ENCODE results near the gene FRYL.

Gene FRYL

DNA sequence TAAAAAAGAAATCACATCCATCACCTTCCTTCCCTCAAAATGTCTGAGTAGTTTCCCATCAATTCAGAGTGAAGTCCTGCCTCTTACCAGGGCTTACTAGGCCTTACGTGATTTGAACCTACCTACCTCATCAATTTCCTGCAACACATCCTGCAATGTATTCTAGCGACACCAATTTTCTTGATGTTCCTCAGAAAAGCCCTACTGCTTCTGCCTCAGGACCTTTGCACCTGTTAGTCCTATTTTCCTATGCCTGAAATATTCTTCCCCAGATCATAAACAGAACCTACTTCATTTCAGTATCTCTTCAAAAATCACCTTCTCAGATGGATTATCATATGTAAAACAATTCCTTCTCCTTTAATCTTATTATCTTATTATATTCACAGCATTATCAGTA lies 237.2 kb downstream of the FRYL start:
- DNase-seq = no peak

DNA sequence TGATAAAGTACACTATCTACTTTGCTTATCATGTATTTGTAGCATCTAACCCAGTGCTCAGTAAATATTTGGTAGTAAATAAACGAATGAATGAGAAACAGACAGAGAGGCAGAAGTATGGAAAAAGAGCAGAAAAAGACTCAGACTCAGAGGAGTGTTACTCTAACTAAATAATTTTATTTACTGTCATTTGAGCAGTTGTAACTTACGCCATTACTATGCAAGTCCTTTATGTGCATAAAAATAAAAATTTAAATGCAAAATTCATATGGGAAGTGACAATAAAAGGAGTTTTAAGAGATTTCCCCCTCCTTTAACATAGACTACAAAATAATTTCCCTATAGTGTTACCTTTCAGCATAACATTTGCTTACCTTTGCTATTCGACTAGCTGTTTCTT lies 240.5 kb downstream of the FRYL start:
- DNase-seq = no peak

DNA sequence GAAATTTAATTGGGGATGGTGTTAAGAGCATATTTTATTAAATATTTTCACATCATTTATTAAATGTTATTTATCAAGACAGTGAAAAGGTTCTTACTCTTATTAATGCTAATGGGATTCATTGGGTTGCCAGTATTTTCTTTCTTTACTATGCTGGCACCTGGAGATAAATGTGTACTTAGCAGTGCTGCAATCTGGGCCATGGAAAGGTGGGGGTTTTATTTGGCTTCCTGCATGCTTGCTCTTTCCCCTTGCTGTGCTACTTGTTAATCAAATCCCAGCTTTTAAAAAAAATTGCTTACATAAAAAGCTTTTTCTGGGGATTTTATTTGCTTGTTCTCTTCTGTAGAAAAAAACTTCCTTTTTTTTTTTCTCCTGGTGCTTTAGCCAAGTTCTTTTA lies 241.7 kb downstream of the FRYL start:
- DNase-seq = no peak

DNA sequence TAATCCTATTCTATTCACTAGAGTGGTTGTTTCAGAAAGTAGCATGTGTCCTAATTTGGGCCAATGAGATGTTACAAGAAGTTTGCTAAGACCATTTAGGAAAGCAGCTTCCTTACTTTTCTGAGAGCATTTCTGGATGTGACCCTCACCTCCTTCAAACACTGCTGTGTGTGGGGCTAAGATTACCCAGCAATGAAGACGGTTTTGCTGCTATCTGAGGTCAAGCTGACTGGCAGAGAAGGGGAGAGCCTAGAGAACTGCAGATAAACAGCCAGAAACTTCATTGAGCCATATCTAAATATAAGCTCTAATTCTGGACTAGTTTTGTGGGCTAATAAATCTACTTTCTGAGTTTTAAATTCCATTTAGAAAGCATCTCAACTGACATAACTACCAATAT lies 253.7 kb downstream of the FRYL start:
- no peak for DNase-seq

DNA sequence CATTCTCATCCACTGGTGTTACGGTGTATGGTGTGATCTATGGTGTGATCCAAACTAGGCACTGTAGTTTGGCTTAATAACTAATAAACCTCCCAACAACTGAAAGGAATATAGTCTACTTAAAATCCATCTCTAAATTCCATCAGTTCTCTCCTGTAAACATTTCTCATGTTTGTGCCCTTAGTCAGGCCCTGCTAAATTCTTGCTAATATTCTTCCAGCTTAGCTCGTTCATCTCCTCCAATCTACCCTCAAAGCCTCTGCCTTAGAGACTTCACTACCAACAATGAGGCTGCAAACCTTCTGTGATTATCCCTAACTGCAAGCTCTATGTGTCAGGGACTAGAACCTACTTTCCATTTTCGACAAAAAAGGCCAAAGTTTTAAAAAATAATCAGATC lies 261.9 kb downstream of the FRYL start:
- no peak for DNase-seq

DNA sequence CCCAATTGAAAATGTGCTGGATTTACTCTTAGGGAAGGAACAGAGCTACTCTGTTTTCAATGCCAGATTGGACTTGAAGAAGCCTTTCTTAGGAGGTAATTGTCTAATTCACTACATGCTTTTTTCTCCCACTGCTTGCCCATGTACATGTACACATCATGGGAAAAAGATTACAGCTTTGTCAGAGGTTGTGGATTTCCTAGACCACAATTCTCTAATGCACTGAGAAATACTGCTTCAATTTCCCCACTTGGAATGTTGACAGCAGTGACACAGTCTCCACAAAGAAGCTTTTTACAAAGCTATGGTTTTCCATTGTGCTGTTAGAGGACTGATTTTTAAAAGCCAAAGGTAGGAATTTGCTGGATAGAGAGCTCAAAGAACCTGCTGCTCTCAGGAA lies 270.5 kb downstream of the FRYL start:
- DNase-seq = no peak

DNA sequence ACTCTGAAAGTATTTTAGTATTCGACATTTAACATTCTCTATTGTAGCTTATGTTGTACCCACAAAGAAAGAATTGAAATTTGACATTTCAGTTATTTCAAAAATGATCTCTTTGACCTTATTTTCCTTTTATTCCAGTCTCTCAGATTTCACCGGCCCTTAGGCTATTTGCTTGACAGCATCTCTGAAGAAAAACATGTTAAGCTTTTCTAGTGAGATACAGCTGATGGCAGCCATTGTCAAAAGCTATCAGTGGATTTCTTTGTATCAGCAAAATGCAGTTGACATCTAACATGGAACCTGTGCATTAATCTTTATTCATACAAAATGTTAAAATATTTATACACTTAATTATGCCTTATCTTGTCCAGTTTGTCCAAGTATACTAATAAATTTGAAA lies 273.4 kb downstream of the FRYL start:
- no peak for DNase-seq

DNA sequence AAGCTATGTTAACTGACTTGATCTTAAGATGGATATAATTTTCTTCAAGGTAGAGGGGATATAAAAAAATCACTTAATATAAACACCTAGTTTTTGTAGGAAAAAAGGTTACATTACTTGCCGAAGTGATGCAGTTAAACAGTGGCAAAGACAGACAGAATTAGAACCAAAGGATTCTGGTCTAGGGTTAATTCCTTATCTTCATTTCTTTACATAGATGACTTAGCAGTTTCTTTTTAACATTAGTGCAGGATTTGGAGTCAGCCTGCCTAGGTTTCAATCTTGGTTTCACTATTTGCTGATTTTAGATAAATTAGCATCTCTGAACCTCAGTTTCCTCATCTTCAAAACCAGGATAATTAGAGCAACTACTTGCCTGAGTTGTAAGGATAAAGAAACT lies 275.7 kb downstream of the FRYL start:
- DNase-seq = no peak

DNA sequence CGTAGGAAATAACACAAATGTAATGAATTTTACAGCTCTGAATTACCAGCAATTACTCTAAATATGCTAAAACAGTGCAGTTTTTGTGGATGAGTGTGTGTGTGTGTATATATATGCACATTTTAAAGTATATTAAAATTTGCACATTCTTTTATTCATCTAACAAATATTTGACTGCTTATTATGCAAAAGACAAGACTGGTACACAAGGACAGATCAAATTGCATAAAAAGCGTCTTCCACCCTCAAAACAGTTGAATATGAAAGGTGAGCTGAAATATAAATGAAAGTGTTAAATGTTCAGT lies 276.1 kb downstream of the FRYL start:
- no peak for DNase-seq

DNA sequence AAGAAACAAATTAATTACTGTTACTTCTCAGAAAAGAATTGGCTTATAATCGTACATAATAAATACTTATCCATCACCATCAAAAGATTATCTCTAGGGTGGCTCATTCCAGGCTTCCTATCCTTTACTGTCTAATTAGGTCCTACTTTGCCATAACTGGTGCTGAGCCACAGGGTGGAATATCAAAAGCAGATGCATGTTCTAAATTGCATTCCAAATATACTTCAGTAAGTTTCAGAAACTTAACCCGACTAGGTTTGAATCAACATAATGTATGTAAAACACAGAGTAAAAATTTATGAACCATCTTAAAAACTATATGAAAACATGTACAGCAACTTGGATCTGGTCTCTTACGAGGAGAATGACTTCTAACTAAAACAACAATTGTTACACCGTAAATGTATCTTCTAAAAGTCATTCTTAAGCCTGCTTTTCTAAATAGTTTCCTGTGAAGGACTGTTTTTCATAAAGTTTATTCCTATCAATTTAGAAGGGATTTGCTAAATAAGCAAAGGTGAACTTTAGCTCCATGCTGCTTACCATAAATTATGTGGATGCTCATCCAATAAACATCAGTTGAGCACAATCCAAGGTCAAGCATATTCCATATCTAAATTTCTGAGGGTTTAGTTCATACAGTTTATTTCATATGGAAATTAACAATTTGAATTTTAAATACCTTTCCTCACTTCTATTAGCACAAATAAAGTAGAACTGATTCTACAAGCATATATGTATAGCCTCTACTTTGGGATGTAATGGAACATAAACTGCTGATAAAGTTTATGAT lies 276.6 kb downstream of the FRYL start:
- DNase-seq = no peak

DNA sequence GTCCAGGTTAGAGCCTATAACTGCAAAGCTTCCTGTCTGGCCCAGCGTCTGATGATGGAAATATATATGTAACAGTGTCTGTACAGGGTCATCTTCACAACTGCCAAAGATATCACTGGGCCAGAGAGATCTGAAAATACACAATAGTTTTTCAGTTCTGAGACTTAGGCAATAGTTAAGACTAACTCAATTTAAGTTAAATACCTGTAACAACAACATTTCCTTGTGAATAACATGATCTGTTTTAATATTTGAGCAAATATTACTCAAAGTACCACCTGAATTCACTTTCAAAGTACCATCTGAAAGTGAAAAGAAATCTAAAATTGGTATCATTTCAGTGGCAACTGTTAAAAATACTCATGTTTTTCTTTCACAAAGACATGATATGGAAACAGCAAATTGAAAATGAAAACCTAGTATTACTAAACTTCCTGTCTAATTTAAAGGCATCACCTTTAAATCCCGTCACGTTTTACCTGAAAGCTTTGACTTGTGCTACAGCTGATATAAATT lies 280.5 kb downstream of the FRYL start:
- no peak for DNase-seq

DNA sequence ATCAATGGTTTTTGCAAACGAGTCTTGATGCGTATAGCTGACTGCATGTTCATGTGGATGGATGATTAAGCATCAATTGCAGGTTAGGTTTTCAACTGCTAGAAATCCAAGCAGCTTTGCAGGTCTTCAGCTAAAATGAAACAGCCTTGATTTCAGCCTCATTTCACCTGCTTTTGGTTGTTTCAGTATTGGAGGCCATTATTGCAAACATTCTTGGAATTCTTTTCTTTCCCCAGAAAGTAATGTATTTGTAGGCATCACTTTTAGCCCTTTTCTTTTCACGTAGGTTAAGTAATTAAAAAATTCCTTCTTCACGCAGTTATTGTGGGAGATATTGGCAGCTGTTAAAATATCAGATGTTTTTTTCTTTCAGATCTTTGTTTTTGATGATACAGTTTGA lies 281.2 kb downstream of the FRYL start:
- DNase-seq = no peak

DNA sequence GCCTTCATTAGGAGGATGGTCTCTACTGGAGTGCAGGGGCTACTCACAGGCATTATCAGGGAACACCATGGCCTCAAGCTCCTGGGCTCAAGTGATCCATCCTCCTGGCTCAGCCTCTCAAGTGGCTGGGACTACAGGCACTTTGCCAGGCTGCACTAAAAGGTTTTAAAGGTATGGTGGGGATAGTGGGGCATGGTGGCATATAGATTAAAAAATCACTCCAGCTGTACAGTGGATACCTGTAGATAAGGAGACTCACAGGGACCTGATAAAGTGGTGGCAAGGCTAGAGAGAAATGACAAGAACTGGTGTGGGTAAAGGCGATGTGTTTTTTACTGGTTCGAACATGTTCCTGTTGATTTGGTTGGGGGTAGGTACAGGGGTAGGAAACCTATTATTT lies 284.1 kb downstream of the FRYL start:
- DNase-seq = no peak

DNA sequence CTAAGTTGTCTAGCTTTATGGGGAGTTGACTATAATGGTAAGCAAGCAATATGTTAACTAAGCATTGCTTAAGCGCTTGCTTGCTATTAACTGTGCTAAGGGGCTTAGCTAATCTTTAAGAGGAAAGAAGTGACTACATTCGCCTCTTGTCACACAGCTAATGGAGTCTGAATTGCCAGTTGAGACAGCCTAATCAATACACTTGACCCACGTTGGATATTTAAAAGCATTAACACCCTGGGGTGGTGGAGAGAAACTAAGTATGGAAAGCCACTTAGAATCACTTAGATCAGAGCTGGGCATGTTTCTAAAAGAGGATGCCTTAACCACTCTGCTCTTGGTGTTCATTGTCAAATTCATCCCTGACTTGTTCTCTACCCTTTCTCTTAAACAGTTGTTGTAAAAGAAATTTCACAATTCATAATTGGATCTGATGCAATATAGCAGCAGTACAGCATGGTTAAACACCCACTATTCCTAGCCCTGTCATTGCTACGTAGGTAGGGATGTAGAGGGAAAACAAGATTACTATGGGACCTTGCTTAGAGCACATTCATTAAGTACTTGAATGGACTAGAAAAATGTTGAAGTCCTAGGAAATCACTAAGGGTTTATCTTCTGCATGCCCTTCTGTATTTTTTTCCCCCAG lies 286.5 kb downstream of the FRYL start:
- no peak for DNase-seq

DNA sequence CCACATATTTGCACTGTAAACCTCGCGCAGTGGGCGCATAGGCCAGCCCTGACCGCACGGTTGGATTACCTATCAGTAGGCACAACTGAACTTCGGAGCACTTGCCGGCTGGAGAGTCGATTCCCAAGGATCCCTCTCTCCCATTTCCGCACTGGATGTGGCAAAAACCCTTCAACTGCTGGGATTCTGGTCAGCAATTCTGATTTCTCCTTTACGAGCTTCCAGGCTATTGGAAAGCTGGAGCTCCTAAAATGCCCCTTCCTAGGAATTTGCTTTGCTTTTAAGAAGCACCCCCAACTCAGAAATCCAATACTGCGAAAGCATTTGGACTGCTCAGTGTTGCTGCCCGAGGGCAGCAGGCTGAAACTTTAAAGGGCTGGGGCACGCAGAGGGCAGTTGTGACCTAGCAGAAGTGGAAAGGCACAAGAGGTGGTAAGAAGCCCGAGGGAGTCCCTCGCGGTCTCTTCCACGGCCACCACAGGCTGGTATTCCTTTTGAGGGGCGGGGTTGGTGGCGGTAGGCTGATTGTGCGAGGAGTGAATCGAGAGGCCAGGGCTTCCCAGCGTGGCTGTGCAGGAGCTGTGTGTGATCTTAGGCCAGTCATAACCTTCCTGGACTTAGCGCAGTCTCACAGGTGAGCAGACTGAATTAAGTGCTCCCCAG lies 288.4 kb downstream of the FRYL start:
- DNase-seq = no peak

DNA sequence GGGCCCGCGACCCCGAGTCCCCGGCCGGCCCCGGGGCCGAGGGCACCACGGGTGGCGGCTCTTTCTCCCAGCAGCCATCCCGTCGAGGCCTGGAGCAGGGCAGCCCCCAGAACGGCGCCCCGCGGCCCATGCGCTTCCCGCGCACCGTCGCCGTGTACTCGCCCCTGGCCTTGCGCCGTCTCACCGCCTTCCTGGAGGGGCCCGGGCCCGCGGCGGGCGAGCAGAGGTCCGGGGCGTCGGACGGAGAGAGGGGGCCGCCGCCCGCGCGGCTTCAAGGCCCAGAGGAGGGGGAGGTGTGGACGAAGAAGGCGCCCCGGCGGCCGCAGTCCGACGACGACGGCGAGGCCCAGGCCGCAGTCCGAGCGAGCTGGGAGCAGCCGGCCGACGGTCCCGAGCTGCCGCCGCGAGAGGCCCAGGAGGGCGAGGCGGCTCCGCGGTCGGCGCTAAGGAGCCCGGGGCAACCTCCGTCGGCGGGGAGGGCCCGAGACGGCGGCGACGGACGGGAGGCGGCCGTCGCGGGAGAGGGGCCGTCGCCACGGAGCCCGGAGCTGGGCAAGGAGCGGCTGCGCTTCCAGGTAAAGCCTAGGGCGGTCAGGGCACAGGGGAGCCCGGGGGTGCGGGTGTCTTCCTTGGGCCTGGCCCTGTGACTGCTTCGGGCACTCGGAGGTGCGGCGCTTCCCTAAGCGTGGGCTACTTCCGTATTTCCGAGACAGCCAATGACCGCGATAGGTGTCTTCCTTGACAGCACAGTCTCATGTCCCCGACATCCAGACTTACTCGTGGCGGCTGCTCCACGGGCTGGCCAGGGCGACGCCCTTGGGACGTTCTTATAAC lies 289.2 kb downstream of the FRYL start:
- DNase-seq = no peak

DNA sequence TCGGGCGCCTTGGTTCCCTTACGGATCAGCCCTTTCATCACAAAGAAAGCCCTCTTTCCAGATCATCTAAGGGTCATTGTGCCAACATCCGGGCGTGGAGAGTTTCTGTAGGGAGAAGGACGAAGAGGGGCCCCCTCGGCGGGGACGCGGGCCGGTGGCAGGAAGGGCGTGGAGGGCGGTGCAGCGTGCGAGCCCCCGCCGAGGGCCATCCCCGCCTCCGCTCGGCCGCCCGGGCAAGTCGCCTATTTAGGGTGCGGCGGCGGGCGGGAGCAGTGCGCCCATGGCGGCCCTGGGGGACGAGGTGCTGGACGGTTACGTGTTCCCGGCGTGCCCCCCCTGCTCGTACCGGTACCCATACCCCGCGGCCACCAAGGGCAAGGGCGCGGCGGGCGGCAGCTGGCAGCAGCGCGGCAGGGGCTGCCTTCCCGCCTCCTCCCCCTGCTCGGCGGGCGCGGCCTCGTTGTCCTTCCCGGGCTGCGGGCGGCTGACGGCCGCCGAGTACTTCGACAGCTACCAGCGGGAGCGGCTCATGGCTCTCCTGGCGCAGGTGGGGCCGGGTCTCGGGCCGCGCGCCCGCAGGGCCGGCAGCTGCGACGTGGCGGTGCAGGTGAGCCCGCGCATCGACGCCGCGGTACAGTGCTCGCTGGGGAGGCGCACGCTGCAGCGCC lies 289.9 kb downstream of the FRYL start, which contains the start of gene ZAR1:
Gene ZAR1 (plus strand): TSS at position 241 of the 668 bp plus-strand sequence. CDS start 40 bp downstream, at position 281.
- DNase-seq = no peak

DNA sequence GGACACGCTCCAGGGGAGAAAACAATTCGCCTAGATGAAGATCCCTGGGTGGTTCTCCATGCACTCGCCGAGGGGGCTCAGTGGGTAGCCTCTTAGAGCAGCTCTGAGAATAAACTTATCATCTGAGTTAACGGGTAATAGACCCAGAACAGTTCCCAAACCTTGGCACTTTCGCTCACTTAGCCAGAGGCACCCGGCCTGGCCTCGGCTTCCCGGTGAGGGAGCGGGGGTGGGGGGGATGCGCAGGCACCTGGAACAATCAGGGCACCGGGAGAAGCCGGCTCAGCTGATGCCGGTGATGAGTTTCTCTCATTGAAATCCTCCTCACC lies 290.4 kb downstream of the FRYL start:
- no peak for DNase-seq

DNA sequence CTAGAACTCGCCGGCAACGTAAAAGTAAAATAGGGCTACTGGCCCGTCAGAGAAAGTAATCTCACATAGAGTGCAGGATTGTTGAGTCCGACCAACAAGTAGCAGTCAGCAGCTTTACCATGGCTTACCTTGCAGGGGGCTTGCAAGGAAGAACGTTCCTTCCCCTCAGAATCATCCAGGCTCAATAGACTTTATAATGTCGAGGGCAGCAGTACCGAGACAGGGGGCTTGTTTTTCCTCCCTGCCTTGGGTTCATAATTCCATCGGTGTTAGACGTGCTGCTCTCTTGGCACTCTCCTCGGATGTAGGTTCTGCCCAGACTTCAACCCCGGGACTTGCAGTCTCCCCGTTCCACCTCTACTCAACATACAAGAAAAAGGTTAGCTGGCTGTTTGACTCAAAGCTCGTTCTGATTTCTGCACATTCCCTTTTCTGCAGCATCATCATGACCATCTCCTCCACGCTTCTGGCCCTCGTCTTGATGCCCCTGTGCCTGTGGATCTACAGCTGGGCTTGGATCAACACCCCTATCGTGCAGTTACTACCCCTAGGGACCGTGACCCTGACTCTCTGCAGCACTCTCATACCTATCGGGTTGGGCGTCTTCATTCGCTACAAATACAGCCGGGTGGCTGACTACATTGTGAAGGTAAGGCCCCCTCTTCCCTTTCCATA lies 295.4 kb downstream of the FRYL start:
- no peak for DNase-seq

DNA sequence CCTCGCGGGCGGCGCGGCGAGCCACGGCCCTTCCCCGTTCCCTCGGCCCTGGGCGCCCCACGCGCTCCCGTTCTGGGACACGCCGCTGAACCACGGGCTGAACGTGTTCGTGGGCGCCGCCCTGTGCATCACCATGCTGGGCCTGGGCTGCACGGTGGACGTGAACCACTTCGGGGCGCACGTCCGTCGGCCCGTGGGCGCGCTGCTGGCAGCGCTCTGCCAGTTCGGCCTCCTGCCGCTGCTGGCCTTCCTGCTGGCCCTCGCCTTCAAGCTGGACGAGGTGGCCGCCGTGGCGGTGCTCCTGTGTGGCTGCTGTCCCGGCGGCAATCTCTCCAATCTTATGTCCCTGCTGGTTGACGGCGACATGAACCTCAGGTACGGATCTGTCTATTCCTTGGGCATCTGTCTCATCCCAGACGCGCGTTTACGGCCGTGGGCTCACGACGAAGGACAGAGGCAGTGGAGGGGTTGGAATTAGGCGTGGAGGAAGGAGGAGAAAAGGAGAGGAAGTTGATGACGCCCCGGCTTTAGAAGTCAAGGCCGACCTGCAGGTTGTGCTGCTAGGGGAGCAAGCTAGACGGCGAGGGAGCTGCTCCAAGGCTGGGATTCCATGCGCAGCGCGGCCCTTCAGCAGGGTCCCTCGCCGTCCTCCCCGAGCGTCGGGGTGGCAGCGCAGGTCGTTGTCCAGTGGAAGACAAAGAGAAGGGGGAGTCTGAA lies 296.1 kb downstream of the FRYL start:
- peak in 1 of 2 donors; percentile 9 for DNase-seq

DNA sequence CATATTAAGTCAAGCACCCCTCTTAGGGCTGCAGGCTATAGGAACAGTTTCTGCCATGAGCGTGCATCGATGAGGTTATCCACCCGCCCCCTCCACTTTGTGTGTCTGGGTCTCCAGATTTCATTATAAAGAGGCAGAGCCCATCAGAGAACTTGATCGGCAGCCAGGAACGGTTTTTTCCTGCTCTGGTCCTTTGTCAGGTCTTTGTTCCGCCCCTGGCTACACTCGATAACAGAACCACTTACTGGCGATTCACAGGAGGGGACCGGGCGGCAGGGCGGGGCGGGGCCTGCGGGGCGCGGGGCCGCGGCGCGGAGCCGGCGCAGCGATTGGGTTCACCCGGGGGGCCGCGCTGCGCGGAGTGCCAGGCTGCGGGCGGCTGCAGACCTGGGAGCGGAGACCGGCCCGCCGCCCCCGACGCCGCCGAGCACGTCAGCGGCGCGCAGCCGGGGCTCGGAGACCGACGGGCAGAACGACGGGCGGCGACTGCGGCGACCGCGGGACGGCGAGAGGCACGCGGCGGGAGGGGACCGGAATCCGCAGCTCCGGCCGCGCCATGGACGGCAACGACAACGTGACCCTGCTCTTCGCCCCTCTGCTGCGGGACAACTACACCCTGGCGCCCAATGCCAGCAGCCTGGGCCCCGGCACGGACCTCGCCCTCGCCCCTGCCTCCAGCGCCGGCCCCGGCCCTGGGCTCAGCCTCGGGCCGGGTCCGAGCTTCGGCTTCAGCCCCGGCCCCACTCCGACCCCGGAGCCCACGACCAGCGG lies 296.9 kb downstream of the FRYL start, which contains the start of gene SLC10A4:
Gene SLC10A4 (plus strand): TSS at position 338 of the 771 bp plus-strand sequence. CDS start 219 bp downstream, at position 557.
- DNase-seq = no peak
